ENCODE data around the gene VEPH1. TPM values are rescaled to one million over a fixed set of nuclear protein-coding genes. Genes with fewer than 3 reads are reported as not detected.

Gene VEPH1
- total RNA-seq, 4 donors from 2014 or later, result 5.8 TPM; not detected in 3

GRCh38 chr3:157306502-157306901, 196.7 kb downstream of the VEPH1 start:
- no peak overlapping the region for H3K27ac ChIP-seq
- no peaks in the 10 kb centered on the region for H3K4me1 ChIP-seq
- DNase-seq, result no peak
- H3K36me3 ChIP-seq, result no peaks in the 10 kb centered on the region
- H3K27me3 ChIP-seq, result no peaks in the 10 kb centered on the region
- no peaks in the 10 kb centered on the region for H3K9me3 ChIP-seq
- H3K4me3 ChIP-seq, result no peak overlapping the region
- TF ChIP-seq POLR2A (IDR thresholded peaks at IDR 0.05) (no peak), CTCF (IDR thresholded peaks at IDR 0.05) (no peak)

- Histone ChIP-seq H3K4me1 (no peaks in the 10 kb centered on the region), H3K36me3 (no peaks in the 10 kb centered on the region), H3K27ac (no peak overlapping the region), H3K27me3 (no peaks in the 10 kb centered on the region), H3K9me3 (no peaks in the 10 kb centered on the region), H3K4me3 (no peak overlapping the region)
- no peak for DNase-seq
- TF ChIP-seq CTCF (IDR thresholded peaks at IDR 0.05), result no peak
These were observed 197.8 kb downstream of the VEPH1 start for GRCh38 chr3:157305392-157305791.

- Histone ChIP-seq H3K27me3 (no peaks in the 10 kb centered on the region), H3K36me3 (no peaks in the 10 kb centered on the region), H3K4me3 (no peak overlapping the region), H3K9me3 (no peaks in the 10 kb centered on the region), H3K4me1 (no peaks in the 10 kb centered on the region), H3K27ac (no peak overlapping the region)
- TF ChIP-seq POLR2A (IDR thresholded peaks at IDR 0.05), result no peak
- no peak for TF ChIP-seq CTCF (IDR thresholded peaks at IDR 0.05)
- no peak for DNase-seq
These were observed 201.5 kb downstream of the VEPH1 start for GRCh38 chr3:157301755-157302154.

- Histone ChIP-seq H3K36me3 (no peaks in the 10 kb centered on the region), H3K4me3 (no peak overlapping the region)
- TF ChIP-seq CTCF (IDR thresholded peaks at IDR 0.05) (no peak), POLR2A (IDR thresholded peaks at IDR 0.05) (no peak)
These were observed 202.1 kb downstream of the VEPH1 start for GRCh38 chr3:157300981-157301663.

GRCh38 chr3:157300094-157300493, 203.1 kb downstream of the VEPH1 start:
- H3K36me3 ChIP-seq, result no peaks in the 10 kb centered on the region
- no peak for DNase-seq
- no peaks in the 10 kb centered on the region for H3K9me3 ChIP-seq
- H3K27me3 ChIP-seq, result no peaks in the 10 kb centered on the region
- TF ChIP-seq CTCF (IDR thresholded peaks at IDR 0.05), result no peak
- no peak for TF ChIP-seq POLR2A (IDR thresholded peaks at IDR 0.05)
- no peak overlapping the region for H3K27ac ChIP-seq
- no peak overlapping the region for H3K4me3 ChIP-seq
- no peaks in the 10 kb centered on the region for H3K4me1 ChIP-seq

More at GRCh38 chr3:157300981-157301663, 202.1 kb downstream of the VEPH1 start:
- Histone ChIP-seq H3K27me3 (no peaks in the 10 kb centered on the region), H3K4me1 (no peaks in the 10 kb centered on the region), H3K9me3 (no peaks in the 10 kb centered on the region), H3K27ac (no peak overlapping the region)
- no peak for DNase-seq

All from Peyer's patch (tissue), 4 donors.